Right lung (tissue), 5 donors: Measurements from ENCODE around the gene PGA5. TPM values are rescaled to one million over a fixed set of nuclear protein-coding genes. Genes with fewer than 3 reads are reported as not detected.

Experiments
- DNase-seq, 2 donors: peaks; one replicate each; pipeline ENCODE4 v3.0.0-alpha.2; 2013
- polyA plus RNA-seq, 5 donors: library from polyadenylated mRNA; unstranded; fragments of 120-200 nt; gene quantifications; one replicate each; pipeline versions ENCODE4 v1.2.1 to v1.2.3, GENCODE V29; 2013; ENCODE audit warnings: inconsistent platforms in 1 of 5, low replicate concordance in 1 of 5; ENCODE audit not compliant: insufficient read length in 5 of 5, insufficient read depth in 1 of 5

Gene PGA5
- polyA plus RNA-seq, 5 donors, result 0.16 to 0.53 (median 0.37) TPM; not detected in 2

GRCh38 chr11:61267437-61267841 lies 26.5 kb downstream of the PGA5 start:
- no peak for DNase-seq

- DNase-seq, result no peak
Observed at GRCh38 chr11:61268588-61269250, 27.7 kb downstream of the PGA5 start.

DNA sequence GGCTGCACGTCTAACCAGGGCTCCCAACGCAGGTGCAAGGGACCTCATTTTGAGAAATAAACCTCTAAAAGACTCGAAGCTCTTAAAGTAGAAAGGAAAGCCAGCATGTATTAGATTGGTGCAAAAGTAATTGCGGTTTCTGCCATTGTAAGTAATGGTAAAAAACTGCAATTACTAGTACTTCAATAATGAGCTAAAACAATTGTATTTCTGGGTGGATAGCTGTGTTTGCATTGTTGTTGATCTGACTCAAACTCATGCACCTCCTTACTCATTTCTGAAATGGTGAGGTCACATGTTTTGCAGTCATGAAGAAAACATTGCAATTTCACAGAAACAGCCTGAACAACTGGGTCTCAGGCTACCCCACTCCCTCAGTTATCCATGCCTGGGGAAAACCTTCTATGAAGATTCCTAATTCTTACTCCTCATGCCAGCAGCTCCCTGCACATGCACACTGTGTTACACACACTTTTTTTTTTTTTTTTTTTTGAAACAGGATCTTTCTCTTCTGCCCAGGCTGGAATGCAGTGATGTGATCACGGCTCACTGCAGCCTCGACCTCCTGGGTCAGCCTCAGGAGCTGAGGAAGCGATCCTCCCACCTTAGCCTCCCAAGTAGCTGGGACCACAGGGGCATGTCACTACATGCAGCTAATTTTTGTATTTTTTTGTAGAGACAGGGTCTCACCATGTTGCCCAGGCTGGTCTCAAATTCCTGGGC lies 29.5 kb downstream of the PGA5 start:
- no peak for DNase-seq

- no peak for DNase-seq
Observed at GRCh38 chr11:61272731-61273130, 31.8 kb downstream of the PGA5 start.

DNA sequence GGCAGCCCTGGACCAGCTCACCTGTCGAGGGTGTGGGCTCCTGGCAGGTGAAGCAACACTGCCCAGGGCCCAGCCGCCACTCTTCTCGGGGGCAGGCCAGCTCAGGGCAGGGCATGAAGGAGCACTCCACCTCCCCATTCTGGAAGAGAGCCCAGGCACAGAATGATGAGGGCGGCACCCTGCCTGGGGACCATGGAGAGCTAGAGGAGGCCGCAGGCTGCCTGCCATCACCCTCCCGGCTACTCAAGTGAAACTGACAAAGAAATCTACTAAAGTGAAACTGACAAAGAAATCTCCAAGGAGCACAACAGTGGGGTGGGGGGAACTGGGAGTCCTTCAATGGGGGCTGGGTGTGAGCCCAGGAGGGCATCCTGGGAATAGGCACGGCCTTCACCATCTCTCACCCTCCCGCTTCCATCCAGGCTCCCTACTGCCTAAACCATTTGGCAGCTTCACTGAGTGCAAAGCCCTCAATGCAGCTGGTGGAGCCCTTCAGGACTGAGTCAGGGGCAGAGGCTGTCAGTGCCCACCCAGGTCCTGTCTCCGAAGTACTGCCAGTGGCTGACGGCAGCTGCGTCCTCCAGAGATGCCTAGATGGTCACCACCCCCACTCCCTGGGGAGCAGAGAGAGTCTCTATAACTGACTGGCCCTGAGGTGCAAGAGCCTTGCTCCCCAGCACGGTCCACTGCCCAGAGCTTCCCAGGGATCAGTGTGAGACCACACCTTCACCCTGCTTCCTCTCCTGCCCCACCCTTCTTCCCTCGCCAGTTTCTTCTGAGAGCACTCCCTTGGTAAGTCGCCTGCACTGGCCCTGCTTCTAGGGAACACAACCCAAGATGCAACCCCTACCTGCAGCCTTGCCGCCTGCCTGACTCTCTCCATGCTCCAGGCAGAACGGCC lies 32.5 kb downstream of the PGA5 start:
- DNase-seq, result no peak

DNA sequence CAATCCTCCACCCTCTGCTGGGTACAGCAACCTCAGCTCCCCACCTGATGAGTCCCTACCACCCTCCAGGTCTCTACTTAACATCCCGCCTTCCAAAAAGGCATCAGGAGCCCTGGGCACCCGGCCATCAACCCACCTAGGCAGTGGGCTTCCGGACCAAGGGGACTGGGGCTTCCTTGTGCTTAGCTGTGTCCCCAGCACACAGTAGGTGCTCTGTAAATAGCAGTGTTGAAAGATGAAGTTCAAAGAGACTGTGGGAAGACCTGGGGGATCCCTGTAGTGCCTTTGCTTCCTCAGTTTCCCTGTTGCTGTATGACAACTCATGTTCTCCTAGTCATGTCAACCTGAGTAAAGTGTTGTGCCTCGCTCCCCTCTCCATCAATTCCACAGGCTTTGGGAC lies 33.1 kb downstream of the PGA5 start:
- no peak for DNase-seq

DNA sequence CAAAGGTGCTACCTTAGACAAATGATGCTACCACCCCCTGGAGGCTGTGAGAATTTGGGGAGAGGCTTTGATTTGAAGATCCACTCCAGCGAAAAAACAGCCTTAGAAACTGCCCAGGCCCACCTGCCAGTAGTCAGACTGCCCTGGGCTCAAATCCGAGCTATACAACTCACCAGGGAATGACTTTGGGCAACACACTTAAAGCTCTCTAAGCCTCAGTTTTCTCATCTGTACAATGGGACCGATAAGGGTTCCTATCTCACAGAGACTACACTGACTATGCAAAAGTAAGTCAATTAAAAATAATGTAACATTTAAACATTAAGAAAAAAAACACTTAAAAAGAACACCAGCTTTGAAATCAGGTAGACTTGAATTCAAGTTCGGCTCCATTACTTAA lies 34.2 kb downstream of the PGA5 start:
- no peak for DNase-seq

DNA sequence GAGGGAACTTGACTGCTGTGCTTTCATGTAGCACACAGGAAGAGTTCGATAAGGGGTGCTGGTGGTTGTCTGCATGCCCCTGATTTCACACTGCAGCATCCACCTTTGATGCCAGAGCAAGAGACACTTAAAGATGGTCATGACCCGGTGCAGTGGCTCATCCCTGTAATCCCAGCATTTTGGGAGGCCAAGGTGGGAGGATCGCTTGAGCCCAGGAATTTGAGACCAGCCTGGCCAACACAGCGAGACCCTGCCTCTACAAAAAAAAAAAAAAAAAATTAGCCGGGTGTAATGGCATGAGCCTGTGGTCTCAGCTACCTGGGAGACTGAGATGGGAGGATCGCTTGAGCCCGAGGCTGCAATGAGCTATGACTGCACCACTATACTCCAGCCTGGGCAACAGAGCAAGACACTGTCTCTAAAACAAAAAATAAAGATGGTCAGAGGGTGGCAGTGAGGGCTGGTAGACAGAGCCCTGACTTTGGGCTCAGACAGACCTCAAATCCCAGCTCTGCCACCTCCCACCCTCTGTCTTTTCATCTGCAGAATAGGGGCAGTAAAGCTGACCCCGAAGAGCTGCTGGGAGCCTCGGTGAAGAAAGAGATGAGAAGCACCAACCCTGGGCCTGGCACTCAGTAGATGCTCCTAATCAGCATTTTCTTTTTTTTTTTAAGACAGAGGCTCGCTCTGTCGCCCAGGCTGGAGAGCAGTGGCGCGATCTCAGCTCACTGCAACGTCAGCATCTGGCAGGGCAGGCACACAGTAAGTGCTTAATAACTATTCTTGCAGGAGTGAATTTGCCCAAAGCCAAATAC lies 36.4 kb downstream of the PGA5 start:
- DNase-seq, result no peak

DNA sequence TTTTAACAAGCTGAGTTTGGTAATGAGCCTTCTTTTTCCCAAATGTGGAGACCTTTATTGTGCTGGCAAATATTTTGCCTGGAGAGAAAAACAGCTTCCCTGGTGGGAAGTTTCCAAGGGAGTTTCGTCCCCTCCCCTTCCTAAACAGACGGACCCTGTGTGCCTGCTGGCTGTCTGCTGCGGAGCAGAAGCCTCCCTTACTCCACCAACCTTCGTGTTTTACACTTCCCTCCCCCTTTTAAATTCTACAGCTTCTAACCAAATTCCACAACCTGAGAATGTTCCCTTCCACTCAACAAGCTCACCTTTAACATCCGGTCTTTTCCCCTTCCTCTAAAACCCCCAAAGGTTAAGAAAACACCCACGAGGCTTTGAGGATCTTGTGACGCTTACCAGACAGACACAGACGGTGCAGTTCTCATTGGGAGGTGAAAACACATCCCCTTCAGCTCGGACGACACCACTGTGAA lies 37.1 kb downstream of the PGA5 start:
- DNase-seq, result no peak

DNA sequence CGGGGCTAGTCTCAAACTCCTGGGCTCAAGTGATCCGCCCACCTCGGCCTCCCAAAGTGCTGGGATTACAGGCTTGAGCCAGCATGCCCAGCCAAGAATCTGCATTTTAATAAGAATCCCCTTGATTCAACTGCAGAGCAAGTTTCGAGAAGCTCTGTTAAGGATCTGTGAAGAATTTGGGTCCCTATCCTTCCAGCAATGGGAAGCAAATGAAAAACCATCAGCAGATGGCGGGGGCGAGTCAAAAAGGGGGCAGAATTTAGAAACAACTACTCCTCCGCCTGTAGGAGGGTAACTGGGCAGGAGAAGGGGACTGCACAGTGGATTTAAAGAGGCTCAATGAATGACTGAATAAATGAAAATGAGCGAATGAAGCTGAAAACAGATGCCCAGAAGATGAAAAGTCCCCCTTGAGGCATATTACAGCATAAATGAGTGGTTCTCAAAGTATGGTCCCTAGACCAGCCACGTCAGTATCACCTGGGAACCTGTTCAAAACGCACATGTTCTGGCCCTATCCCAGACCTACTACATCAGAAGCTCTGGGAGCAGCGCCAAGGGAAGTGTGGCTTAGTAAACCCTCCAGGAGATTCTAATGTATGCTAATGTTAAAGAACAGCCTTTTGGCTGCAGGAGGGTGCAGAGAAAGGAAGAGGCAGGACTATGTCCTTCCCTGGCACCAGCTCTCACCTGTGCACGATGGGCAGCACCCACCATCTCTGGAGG lies 39.1 kb downstream of the PGA5 start:
- no peak for DNase-seq

GRCh38 chr11:61280883-61281580 lies 40.1 kb downstream of the PGA5 start:
- no peak for DNase-seq

- no peak for DNase-seq
Observed at GRCh38 chr11:61281581-61282250, 40.7 kb downstream of the PGA5 start.

- no peak for DNase-seq
Observed at GRCh38 chr11:61283613-61284012, 42.6 kb downstream of the PGA5 start.

- DNase-seq, result no peak
Observed at GRCh38 chr11:61287338-61287977, 46.5 kb downstream of the PGA5 start.

GRCh38 chr11:61290905-61291690 lies 50.1 kb downstream of the PGA5 start:
- no peak for DNase-seq

DNA sequence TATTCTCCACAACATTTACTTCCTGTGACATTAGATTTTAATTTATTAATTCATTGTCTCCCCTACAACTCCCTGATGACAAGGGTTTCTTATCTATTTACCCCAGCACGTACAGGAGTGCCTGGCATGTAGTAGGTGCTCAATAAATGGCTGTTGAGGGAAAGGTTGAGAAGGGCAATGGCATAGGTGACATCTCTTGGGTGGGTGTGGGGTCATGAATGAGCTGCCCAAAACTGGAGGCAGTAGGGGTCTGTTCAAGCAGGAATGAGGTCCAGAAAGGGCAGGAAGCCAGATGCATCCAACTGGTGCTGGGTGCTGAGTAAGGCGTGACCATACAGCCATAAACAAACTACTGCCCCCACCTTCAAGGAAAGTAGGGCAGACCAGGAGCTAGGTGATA lies 51.4 kb downstream of the PGA5 start:
- DNase-seq, result no peak

DNA sequence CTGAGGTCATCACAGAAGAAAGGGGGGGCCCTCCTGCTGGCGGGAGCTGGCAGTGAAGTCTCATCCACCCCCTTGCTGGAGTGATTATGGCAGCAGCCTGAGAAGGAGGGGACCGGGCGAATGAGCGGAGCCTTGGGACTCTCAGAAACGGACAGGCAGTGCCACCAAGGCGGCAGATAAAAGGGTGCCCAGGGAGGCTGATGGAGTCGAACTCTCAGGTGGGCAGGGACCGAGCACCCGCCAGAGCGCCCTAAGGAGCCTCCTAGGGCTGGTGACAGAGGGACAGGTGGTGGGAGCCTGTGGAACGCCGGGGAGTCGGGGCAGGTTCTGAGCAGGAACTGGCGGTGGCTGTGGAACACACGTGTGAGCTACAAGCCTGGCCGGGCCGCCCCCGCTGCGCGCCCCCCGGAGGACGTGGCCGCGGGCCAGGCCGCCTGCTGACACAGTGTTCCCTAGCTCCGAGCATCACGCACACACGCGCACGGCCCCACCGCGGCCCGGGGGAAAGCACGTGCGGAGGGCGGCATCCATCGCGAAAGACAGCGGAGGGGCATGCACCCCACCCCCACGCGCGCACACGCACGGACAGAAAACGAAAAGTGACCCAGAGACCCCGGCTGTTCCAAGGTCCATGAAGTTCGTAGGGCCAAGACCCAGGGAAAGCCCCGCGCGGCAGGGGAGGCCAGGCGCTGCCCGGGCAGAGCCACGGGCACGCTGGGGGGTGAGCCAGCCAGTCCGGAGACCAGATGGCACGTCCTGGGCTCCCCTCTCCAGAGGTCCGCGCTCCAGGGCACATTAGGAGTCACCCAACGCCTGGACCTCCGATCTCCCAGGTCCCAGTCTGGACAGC lies 53.1 kb downstream of the PGA5 start:
- peak; percentile 54 to 56 for DNase-seq
